Erythroblast (primary cell): ENCODE results near the gene RASGRP4.

Experiments used
- DNase-seq, 2 experiments: peaks; one replicate each; lab custom pipeline; 2025; lab: John Stamatoyannopoulos, UW
- GATA1 ChIP-seq: IDR thresholded peaks from 2 replicates; pipeline ENCODE4 v1.6.1; 2011; ENCODE audit warnings: low read depth, mild to moderate bottlenecking, control low read depth, low read length, moderate library complexity
- POLR2A ChIP-seq: IDR thresholded peaks from 2 replicates; pipeline ENCODE4 v1.6.1; 2011; ENCODE audit warnings: mild to moderate bottlenecking, low read length

Gene RASGRP4

DNA sequence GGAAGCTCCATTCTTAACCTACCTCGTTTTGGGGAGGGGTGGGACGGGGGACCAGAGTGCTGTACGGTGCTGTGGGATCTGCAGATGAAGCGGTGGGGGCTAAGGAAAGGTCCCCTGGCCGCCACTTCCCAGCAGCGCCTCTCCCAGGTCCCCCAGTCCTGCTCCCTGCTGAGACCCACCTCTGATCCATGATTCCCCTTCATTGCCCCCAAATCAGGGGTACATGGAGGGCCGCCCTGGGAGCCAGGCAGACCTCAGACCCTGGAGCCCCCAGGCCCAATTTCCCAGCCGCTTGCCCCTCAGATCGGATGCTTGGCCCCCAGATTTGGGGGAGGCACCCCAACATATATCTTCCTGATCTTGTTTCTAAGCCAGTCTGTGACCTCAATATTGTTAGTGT lies 26.9 kb downstream of the RASGRP4 start:
- TF ChIP-seq POLR2A, result no peak
- no peak for TF ChIP-seq GATA1
- DNase-seq, result no peak

DNA sequence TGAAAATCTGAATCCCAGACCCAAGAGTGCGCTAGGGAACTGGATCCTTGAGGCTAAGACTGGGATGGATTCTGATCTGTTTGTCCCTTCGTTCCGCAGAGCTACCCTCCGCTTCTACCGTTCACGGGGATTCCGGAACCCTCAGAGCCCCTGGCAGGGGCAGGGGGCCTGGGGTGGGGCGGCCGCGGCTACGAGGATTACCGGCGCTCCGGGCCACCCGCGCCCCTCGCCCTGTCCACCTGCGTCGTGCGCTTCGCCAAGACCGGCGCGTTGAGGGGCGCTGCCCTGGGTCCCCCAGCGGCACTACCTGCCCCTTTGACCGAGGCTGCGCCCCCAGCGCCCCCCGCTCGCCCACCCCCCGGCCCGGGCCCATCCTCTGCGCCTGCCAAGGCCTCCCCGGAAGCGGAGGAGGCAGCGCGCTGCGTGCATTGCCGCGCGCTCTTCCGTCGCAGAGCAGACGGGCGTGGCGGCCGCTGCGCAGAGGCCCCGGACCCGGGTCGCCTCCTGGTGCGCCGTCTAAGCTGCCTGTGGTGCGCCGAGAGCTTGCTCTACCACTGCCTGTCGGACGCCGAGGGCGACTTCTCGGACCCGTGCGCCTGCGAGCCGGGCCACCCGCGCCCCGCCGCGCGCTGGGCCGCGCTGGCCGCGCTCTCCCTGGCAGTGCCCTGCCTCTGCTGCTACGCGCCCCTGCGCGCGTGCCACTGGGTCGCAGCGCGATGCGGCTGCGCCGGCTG lies 30.5 kb downstream of the RASGRP4 start:
- DNase-seq, result no peak
- TF ChIP-seq POLR2A, result no peak
- no peak for TF ChIP-seq GATA1

DNA sequence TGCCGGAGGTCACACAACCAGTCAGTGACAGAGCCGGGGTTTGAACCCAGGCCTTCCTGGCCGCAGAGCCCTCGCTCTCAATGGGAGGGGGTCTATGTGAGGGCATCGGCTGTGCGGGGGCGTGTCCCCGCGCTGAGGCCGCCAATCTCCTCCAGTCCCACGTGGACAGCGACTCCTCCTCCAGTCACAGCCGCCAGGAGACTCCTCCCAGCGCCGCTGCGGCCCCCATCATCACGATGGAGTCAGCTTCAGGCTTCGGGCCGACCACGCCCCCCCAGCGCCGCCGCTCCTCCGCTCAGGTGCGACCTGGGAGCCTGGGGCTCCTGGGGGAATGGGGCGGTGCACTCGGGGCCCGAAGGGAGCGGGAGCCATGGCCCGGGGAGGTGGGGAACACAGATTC lies 31.5 kb downstream of the RASGRP4 start:
- TF ChIP-seq POLR2A (no peak), GATA1 (no peak)
- peak; percentile 54 to 63 for DNase-seq

DNA sequence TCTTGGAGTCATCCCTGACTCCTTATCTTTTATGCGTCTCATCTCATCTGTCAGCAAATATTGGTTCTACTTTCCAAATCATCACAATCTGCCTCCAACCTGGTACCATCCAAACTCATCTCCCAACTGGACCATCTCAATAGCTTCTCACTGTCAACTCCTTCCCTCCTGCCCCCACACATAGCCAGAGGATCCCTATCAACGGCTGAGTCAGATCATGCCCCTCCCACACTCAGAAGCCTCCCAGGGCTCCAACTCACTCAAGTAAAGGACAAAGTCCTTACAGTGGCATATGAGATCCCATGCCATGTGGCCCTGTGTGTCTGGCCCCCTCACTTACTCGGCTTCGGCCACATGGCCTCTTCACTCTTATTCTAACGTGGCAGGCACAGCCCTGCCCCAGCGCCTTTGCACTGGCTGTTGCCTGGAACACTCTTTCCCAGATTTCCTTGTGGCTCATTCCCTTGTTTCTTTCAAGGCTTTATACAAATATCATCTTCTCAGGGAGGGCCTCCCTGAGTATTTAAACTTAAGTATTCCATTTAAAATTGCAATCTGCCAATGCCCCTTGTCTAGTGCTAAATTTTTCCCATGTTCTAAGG lies 33.2 kb downstream of the RASGRP4 start:
- peak; percentile 40 to 66 for DNase-seq
- no peak for TF ChIP-seq GATA1
- no peak for TF ChIP-seq POLR2A

DNA sequence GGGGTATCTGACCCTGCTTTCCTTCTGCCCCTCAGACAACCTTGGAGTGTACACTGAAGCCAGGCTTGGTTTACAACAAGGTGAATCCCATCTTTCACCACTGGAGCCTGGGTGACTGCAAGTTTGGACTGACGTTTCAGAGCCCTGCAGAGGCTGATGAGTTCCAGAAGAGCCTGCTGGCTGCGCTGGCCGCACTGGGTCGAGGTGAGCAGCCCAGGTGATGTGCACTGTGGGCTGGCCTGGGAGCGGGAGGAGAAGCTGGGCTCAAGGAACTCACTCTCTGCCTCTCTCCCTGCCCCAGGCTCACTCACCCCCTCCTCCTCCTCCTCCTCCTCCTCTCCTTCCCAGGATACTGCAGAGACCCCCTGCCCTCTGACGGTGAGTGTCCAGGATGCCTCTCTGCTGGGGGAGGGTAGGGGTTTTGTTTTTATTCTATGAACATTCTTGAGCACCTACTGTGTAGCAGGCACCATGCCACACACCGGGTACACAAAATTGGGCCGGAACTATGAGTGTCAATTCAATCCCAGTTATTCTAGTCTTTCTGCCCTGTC lies 34.0 kb downstream of the RASGRP4 start:
- TF ChIP-seq GATA1 (no peak), POLR2A (no peak)
- DNase-seq, result no peak

DNA sequence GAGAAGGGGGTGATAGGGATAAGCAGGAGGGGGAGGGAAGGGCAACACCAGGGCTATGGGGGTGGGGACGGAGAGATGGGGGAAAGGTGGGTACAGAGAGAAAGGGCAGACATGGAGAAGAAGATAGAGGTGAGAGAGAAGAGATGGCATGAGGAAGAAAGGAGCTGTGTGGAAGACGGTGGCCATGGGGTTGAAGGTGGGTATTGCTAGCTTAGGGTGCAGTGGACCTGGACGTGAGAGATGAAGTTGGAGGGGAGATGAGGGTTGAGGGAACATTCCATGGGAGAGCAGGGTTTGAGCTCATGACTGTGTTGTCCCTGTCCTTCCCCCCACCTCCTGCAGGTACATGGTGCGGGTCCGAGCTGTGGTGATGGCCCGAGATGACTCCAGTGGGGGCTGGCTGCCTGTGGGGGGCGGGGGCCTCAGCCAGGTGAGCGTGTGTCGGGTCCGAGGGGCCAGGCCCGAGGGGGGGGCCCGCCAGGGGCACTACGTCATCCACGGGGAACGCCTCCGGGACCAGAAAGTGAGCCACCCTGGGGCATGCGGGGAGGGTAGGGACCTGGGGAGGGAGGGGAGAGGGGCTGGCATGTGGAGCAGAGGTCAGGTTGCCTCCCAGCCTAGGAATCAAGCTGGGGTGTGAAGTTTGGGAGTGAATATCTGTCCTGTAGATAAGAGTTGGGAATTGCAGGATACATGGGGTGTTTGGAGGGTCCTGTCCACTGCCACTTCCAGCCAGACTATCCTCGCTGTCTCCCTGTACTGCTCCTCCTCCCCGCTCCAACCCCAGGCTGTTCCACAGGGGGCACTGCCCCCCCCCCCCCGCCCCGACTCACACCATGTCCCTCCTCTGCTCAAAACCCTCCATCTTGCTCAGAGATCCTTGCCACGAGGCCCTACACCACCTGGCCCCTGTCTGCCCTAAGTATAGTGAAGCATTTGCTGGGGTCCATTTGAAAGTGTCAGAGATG lies 35.8 kb downstream of the RASGRP4 start:
- no peak for DNase-seq
- TF ChIP-seq GATA1, result no peak
- no peak for TF ChIP-seq POLR2A

DNA sequence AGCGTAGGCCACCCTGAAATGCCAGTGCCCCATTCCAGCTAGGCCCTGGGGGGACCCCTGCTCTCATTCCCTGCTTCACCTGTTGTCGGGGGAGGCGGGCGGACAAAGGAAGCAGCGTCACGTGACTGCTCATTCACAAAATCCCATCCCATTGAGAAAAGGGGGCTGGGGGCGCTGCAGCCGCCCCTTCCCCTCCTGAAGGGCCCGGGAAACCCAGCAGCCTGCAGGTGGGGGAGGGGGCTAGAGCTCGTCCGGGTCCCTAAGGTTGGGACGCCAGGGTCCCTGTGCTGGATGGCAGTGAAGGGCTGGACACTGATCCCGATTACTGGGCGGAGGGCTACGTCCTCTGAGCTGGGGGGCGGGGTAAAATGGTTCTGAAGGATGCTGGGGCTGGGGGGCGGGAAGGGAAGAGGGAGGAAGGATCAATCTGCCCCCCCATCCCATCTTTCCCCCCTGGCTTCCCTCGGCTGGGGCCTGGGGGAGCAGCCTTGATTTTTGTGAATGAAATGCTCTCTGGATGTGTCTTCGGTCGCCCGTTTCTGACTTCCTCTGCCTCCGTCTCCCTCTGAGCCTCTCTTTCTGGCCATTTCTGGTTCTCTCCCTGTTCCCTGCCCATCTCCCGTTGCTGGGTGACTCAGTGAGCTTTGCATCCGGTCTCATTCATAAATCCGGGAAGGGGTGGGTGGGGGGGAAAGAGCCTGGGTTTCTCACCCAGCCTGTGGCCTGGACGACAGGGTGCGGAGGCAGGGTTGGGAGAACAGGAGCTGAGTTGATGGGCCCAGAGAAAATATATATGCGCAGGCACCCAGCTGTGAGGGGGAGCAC lies 36.7 kb downstream of the RASGRP4 start:
- TF ChIP-seq GATA1 (no peak), POLR2A (no peak)
- no peak for DNase-seq

DNA sequence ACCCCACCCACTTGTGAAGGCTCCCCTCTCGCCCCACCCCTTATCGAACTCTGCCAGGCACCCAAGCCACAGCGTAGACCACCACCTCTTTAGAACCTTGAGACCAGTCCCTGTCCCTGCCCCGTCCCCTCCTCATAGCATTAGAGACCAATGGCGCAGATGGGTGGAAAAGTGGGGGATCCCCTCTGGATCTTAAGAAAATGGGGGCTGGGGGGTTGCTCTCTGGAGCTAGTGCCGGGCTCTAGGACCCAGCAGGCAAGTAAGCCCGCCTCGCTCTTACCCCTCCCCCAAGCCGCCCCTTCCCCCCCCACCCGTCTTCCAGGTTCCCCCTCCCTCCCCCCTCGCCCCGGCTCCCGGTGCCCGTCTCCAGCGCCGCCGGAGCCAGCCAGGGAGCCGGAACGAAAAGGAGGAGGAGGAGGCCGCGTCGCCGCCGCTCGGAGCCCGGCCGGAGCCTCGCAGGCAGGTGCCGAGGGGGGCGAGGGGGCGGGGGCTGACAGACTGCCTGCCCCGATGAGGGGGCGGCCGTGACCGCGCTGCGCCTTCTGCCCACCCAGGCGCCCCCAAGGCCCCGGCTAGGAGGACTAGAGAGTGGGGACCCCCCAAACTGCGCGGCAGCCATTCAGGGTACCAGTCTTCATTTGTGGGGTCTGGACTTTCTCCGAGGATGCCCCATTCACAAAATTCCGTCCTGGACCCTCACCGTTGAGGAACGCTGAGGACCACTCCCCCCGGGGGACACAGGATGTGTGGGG lies 37.5 kb downstream of the RASGRP4 start, which contains the start of gene SPRED3:
SPRED3 (plus strand) TSS at position 349 of the 752 bp plus-strand sequence. CDS start 1,606 bp downstream, outside the sequence.
- TF ChIP-seq POLR2A, result no peak
- TF ChIP-seq GATA1, result no peak
- no peak for DNase-seq

DNA sequence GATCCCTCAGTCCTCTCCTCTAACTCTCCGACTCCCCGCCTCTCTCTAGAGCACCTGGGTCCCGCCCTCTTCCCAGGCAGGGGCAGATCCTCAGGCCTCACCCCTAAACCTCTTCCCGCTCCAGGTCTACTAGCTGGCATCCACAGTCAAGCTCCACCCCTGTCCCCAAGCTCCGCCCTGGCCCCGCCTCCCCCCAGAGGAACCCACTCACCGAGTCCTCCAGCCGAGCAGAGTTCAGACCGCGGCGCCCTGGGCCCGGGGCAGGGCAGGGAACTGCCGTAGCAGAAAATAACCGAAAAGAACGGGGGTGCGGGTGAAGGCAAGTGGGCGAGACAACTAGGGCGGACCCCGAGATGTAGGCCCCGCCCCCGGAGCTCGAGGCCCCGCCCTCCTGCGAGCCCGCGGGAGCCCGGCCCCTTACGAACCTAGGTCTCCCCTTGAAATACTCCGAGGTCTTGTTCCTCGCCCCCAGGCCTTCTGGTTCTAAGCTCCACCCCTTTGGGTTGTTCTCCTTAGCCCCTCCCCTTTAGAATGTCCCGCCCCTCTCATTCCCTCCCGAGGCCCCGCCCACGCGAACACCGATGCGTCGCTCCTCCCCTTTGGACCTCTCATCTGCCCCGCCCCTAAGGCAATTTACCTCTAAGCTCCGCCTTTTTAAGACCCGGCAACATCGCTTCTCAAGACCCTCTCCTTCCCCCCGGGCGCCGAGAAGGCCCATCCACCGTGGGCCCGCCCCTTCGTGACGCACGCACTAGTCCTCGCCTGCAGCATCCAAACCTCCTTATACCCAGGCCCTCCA lies 38.3 kb downstream of the RASGRP4 start, which contains the start of gene GGN:
GGN (minus strand) TSS at position 485 of the 799 bp plus-strand sequence. CDS start 773 bp downstream, outside the sequence.
- DNase-seq, result peak; percentile 76 to 84

DNA sequence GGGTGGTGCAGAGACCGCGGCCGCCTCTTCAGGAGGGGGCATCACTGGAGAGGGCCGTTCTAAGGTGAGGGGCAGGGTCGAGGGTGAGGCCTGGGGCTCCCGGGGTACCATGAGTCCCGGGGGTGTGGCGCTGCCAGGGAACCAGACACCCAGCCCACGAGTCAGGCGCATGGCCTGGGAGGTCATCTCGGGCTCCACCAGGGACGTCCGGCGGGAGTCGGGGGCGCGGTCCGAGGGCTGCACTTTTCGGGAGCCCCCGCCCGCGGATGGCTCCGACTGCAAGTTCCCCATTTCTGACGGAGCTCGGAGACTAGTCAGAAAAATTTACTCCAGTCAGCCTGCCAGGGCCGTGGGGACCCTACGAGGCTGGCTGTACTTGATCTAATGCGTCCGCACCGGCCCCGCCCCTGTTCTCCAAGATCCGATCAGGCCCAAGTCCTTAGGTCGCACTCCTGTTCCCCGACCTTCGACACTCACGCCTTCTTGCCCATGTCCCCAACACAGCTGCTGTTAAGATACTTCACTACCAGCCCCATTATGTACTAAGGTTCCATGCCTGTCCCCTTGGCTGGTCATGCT lies 39.0 kb downstream of the RASGRP4 start:
- DNase-seq, result peak; percentile 63 to 70
- no peak for TF ChIP-seq POLR2A
- no peak for TF ChIP-seq GATA1

More for the DNA sequence above, 38.3 kb downstream of the RASGRP4 start, which contains the start of gene GGN:
- TF ChIP-seq POLR2A (no peak), GATA1 (no peak)
